GM12878 (cell line): ENCODE data around the gene ZSCAN25. TPM values are rescaled to one million over a fixed set of nuclear protein-coding genes. Genes with fewer than 3 reads are reported as not detected.

Source experiments
- ATAC-seq: fragments of 200-7000 bp; cut with Tn5 transposase; 3 replicates; pipeline ENCODE4 v1.9.1; 2020; ENCODE audit warnings: mild to moderate bottlenecking, moderate library complexity
- BruUV-seq: library from RNA; stranded (reverse); fragments of 400-500 nt; replicated peaks from 2 replicates; lab custom pipeline; 2021; lab: Mats Ljungman, UMichigan
- CTCF ChIA-PET: fragments of 300-600 bp; sonication (Branson Sonifier 250); formaldehyde crosslinking; extraction: SDS; loops from one replicate; lab custom pipeline; 2021; ENCODE audit warnings: inconsistent platforms; lab: Yijun Ruan, JAX
- POLR2A ChIA-PET: fragments of 350-600 bp; formaldehyde crosslinking; extraction: SDS; loops from one replicate; lab custom pipeline; 2021; ENCODE audit warnings: inconsistent platforms; lab: Charles Lee
- RAD21 ChIA-PET: fragments of 300-600 bp; sonication (Branson Sonifier 250); formaldehyde crosslinking; loops from one replicate; lab custom pipeline; 2023; ENCODE audit warnings: antibody characterized with exemption; ENCODE audit not compliant: unreplicated experiment; lab: Charles Lee
- SMC1A ChIA-PET: fragments of 300-600 bp; sonication (Branson Sonifier 250); formaldehyde crosslinking; loops from one replicate; lab custom pipeline; 2023; ENCODE audit not compliant: unreplicated experiment, uncharacterized antibody; lab: Charles Lee
- DNase-seq: peaks from one replicate; pipeline ENCODE4 v3.0.0-alpha.2; 2011; ENCODE audit warnings: low read depth, low spot score
- FAIRE-seq: peaks from 3 replicates; lab custom pipeline; 2011; peaks lifted over from hg19 to GRCh38; lab: Jason Lieb, UNC
- H2AFZ ChIP-seq: 2 replicates; pipeline ENCODE4 v1.6.0; 2011; ENCODE audit warnings: low read depth, low read length, control low read depth; ENCODE audit not compliant: control insufficient read depth
- H3K27ac ChIP-seq: 2 replicates; pipeline ENCODE4 v1.5.1; 2011; ENCODE audit warnings: control low read depth; ENCODE audit not compliant: control insufficient read depth, insufficient read depth
- H3K27me3 ChIP-seq, 2 experiments: replicated peaks in 1 of 2; 2 replicates each; pipeline versions ENCODE4 v1.6.0 to v1.6.1; 2011; ENCODE audit warnings: low read length in 1 of 2; ENCODE audit not compliant: control insufficient read depth in 2 of 2, insufficient read depth in 2 of 2
- H3K36me3 ChIP-seq, 2 experiments: 2 replicates each; pipeline ENCODE4 v1.5.1; 2011; ENCODE audit warnings: low read length in 1 of 2; ENCODE audit not compliant: control insufficient read depth in 2 of 2, insufficient read depth in 2 of 2
- H3K4me1 ChIP-seq: 2 replicates; pipeline ENCODE4 v1.6.1; 2011; ENCODE audit warnings: mild to moderate bottlenecking, low read length, moderate library complexity, mixed read lengths; ENCODE audit not compliant: control insufficient read depth, insufficient read depth
- H3K4me2 ChIP-seq: 2 replicates; pipeline ENCODE4 v1.6.0; 2011; ENCODE audit warnings: control low read depth; ENCODE audit not compliant: control insufficient read depth, insufficient read depth
- H3K4me3 ChIP-seq: fragments of 200-600 bp; sonication (generic); 2 replicates; pipeline ENCODE4 v1.5.1; 2016
- H3K79me2 ChIP-seq: 2 replicates; pipeline ENCODE4 v1.6.0; 2011; ENCODE audit warnings: low read length; ENCODE audit not compliant: control insufficient read depth, insufficient read depth
- H3K9ac ChIP-seq: 2 replicates; pipeline ENCODE4 v1.8.0; 2011; ENCODE audit warnings: low read length, control low read depth, mixed read lengths; ENCODE audit not compliant: control insufficient read depth, insufficient read depth
- H3K9me3 ChIP-seq: replicated peaks from 3 replicates; pipeline ENCODE4 v1.5.1; 2011; ENCODE audit warnings: mild to moderate bottlenecking, low read length; ENCODE audit not compliant: control insufficient read depth, insufficient read depth
- H4K20me1 ChIP-seq: 2 replicates; pipeline ENCODE4 v1.6.0; 2011; ENCODE audit not compliant: control insufficient read depth, insufficient read depth
- CTCF ChIP-seq, 3 experiments: IDR thresholded peaks in 2 of 3; conservative IDR thresholded peaks in 1 of 3; 2 replicates each; pipeline ENCODE4 v1.5.1; 2011; ENCODE audit warnings: low read depth in 3 of 3, low read length in 3 of 3, mild to moderate bottlenecking in 3 of 3, control low read depth in 2 of 3, moderate library complexity in 2 of 3, inconsistent platforms in 1 of 3, mixed read lengths in 1 of 3; ENCODE audit not compliant: control insufficient read depth in 2 of 3, insufficient read depth in 1 of 3; ENCODE audit errors: extremely low read depth in 1 of 3
- CUX1 ChIP-seq: IDR thresholded peaks from 2 replicates; pipeline ENCODE4 v1.6.1; 2012; ENCODE audit warnings: improper control_type of control experiment, low read depth, low read length; ENCODE audit not compliant: insufficient replicate concordance
- HDAC6 ChIP-seq: fragments of 200-600 bp; sonication (generic); IDR thresholded peaks from one replicate; pipeline ENCODE4 v1.8.0; 2017; ENCODE audit warnings: antibody characterized with exemption; ENCODE audit not compliant: unreplicated experiment
- MEF2A ChIP-seq: IDR thresholded peaks from 2 replicates; pipeline ENCODE4 v1.6.1; 2011; ENCODE audit warnings: low read depth, mild to moderate bottlenecking, low read length, moderate library complexity; ENCODE audit not compliant: insufficient read depth
- NFYA ChIP-seq: IDR thresholded peaks from 2 replicates; pipeline ENCODE4 v1.6.1; 2011; ENCODE audit warnings: low read depth, mild to moderate bottlenecking, low read length, improper control_type of control experiment, borderline replicate concordance
- RFX5 ChIP-seq: IDR thresholded peaks from 2 replicates; pipeline ENCODE4 v1.6.1; 2011; ENCODE audit warnings: low read depth, low read length, improper control_type of control experiment
- SIN3A ChIP-seq: IDR thresholded peaks from 2 replicates; pipeline ENCODE4 v1.6.1; 2012; ENCODE audit warnings: low read depth, low read length, improper control_type of control experiment
- SIX5 ChIP-seq: IDR thresholded peaks from 2 replicates; pipeline ENCODE4 v1.6.1; 2011; ENCODE audit warnings: mild to moderate bottlenecking, low read depth, low read length, moderate library complexity; ENCODE audit not compliant: severe bottlenecking
- SMAD5 ChIP-seq: IDR thresholded peaks from 2 replicates; pipeline ENCODE4 v1.6.1; 2016; ENCODE audit warnings: antibody characterized with exemption, low read depth
- SMARCA5 ChIP-seq: fragments of 450-650 bp; IDR thresholded peaks from 2 replicates; pipeline ENCODE4 v1.6.1; 2017; ENCODE audit warnings: mild to moderate bottlenecking
- SMC3 ChIP-seq: IDR thresholded peaks from 2 replicates; pipeline ENCODE4 v1.6.1; 2011; ENCODE audit warnings: low read length, improper control_type of control experiment, borderline replicate concordance
- SRF ChIP-seq, 2 experiments: IDR thresholded peaks; 2 replicates each; pipeline ENCODE4 v1.6.1; 2011; ENCODE audit warnings: low read depth in 2 of 2, low read length in 2 of 2, mild to moderate bottlenecking in 1 of 2, moderate library complexity in 1 of 2
- TCF7 ChIP-seq: IDR thresholded peaks from 2 replicates; pipeline ENCODE4 v1.6.1; 2014; ENCODE audit warnings: antibody characterized with exemption, borderline replicate concordance
- YY1 ChIP-seq: IDR thresholded peaks from 2 replicates; pipeline ENCODE4 v1.6.1; 2011; ENCODE audit warnings: low read depth, mild to moderate bottlenecking, low read length
- ZBED1 ChIP-seq: IDR thresholded peaks from 2 replicates; pipeline ENCODE4 v1.6.1; 2016; ENCODE audit warnings: borderline replicate concordance
- ZNF207 ChIP-seq: fragments of 450-650 bp; IDR thresholded peaks from 2 replicates; pipeline ENCODE4 v1.6.1; 2014; ENCODE audit warnings: antibody characterized with exemption, mild to moderate bottlenecking, borderline replicate concordance
- ZNF622 ChIP-seq: fragments of 450-650 bp; IDR thresholded peaks from 2 replicates; pipeline ENCODE4 v1.6.1; 2017; ENCODE audit warnings: mild to moderate bottlenecking, inconsistent platforms
- WGBS: methylation state at CpG from one replicate; pipeline ENCODE4 v1.1.6; 2016; ENCODE audit warnings: low lambda C conversion rate; ENCODE audit not compliant: insufficient replicate concordance, insufficient coverage; ENCODE audit errors: missing lambda C conversion rate; 5-methylcytosine and 5-hydroxymethylcytosine counted together
- in situ Hi-C: fragments of 300-500 bp; cut with MboI; formaldehyde crosslinking; loops from 9 replicates; pipeline ENCODE4 v1.14.3; 2018; ENCODE audit warnings: mixed read lengths
- intact Hi-C: fragments of 100-400 bp; cut with micrococcal nuclease; formaldehyde crosslinking; loops from one replicate; pipeline ENCODE4 v1.14.2; 2022; ENCODE audit not compliant: unreplicated experiment
- polyA plus RNA-seq, 11 experiments: library from polyadenylated mRNA; depleted of rRNA in 4 of 11; unstranded in 6 of 11; stranded (reverse) in 5 of 11; fragments of >200 nt; fragmentation: Nextera tagmentation in 4 of 11; fragmentation: Illumina TruSeq in 1 of 11; extraction: Ambion mirVana in 4 of 11; extraction: Trizol in 1 of 11; gene quantifications; 1 replicate in 1 of 11; 2 replicates in 10 of 11; pipeline versions ENCODE4 v1.2.1 to v1.2.3, GENCODE V29; 2011 to 2016; ENCODE audit warnings: inconsistent platforms in 2 of 11, missing spikeins in 2 of 11, low read depth in 1 of 11
- total RNA-seq, 4 experiments: library from RNA; depleted of rRNA in 3 of 4; stranded (reverse); fragments of >200 nt in 3 of 4; fragmentation: Illumina TruSeq in 1 of 4; extraction: Trizol in 1 of 4; gene quantifications; 2 replicates each; pipeline versions ENCODE4 v1.2.1 to v1.2.3, GENCODE V29; 2013 to 2021

The ZSCAN25 gene
- total and polyA plus RNA-seq, 10 of the 15 experiments (the other 5 are each of a cell fraction or from before 2014, with no cell fraction given) = 0.79 to 15.6 (median 9.6) TPM

- no peak for TF ChIP-seq ZNF207
- no peak for TF ChIP-seq SIN3A
- TF ChIP-seq CTCF (IDR thresholded peaks at IDR 0.05 in 2 of 3, conservative IDR thresholded peaks at IDR 0.05 in 1 of 3; ENCODE audit: control insufficient read depth in 2 of 3, extremely low read depth in 1 of 3, insufficient read depth in 1 of 3, low read depth in 3 of 3, low read length in 3 of 3) = no peak
These were observed 26.7 kb downstream of the ZSCAN25 start (continued) for GRCh38 chr7:99643464-99643863.

GRCh38 chr7:99644431-99644830, 27.7 kb downstream of the ZSCAN25 start:
- no peak overlapping the region for H3K27ac ChIP-seq
- no peak for DNase-seq
- H4K20me1 ChIP-seq = no peaks in the 10 kb centered on the region
- in situ Hi-C loops = no loop called here
- H3K79me2 ChIP-seq = no peaks in the 10 kb centered on the region
- POLR2A ChIA-PET = no interaction called here
- H3K27me3 ChIP-seq = no peaks in the 10 kb centered on the region
- no peak for ATAC-seq
- RAD21 ChIA-PET = no interaction called here
- no TSS peak for BruUV-seq
- no peak overlapping the region for H2AFZ ChIP-seq
- CTCF ChIA-PET = no interaction called here
- WGBS = 78% methylated on average over 3 of the region's 3 CpGs
- intact Hi-C loops = no loop called here
- SMC1A ChIA-PET = interaction anchor here (0.9 kb wide), 1 partner anchor 20 kb away, joined by 3 read pairs; no protein-coding TSS in a partner anchor
- H3K4me1 ChIP-seq = no peaks in the 10 kb centered on the region
- no peaks in the 10 kb centered on the region; a peak in 1 of 4 replicates for H3K36me3 ChIP-seq
- no peaks in the 10 kb centered on the region for H3K9me3 ChIP-seq
- no peak for TF ChIP-seq YY1
- TF ChIP-seq CUX1 = no peak
- no peak for TF ChIP-seq SMARCA5
- TF ChIP-seq ZBED1 = no peak
- no peak for TF ChIP-seq SMC3
- no peak for TF ChIP-seq ZNF622
- TF ChIP-seq TCF7 = no peak
- no peak for TF ChIP-seq SIX5
- no peak for TF ChIP-seq RFX5
- TF ChIP-seq NFYA = no peak
- TF ChIP-seq HDAC6 = no peak
- TF ChIP-seq SMAD5 = no peak
- no peak for TF ChIP-seq MEF2A
- TF ChIP-seq SRF (IDR thresholded peaks at IDR 0.05; ENCODE audit: low read depth in 2 of 2, low read length in 2 of 2) = no peak
- H3K4me2 ChIP-seq = no peak overlapping the region
- no peak overlapping the region for H3K9ac ChIP-seq
- no peak overlapping the region for H3K4me3 ChIP-seq
- no peak for FAIRE-seq
